C4-2B (cell line): ENCODE measurements around the gene EZH2.

Experiments
- H3K27ac ChIP-seq: fragments of 450-650 bp; 2 replicates; pipeline ENCODE4 v1.5.1; 2017
- ZFX ChIP-seq: fragments of 450-650 bp; IDR thresholded peaks from 2 replicates; pipeline ENCODE4 v1.6.1; 2017
- TF ChIP-seq, protein P1 (sequence below): fragments of 450-650 bp; conservative IDR thresholded peaks from 2 replicates; pipeline ENCODE4 v1.5.1; 2017; ENCODE audit warnings: mild to moderate bottlenecking

The EZH2 gene

DNA sequence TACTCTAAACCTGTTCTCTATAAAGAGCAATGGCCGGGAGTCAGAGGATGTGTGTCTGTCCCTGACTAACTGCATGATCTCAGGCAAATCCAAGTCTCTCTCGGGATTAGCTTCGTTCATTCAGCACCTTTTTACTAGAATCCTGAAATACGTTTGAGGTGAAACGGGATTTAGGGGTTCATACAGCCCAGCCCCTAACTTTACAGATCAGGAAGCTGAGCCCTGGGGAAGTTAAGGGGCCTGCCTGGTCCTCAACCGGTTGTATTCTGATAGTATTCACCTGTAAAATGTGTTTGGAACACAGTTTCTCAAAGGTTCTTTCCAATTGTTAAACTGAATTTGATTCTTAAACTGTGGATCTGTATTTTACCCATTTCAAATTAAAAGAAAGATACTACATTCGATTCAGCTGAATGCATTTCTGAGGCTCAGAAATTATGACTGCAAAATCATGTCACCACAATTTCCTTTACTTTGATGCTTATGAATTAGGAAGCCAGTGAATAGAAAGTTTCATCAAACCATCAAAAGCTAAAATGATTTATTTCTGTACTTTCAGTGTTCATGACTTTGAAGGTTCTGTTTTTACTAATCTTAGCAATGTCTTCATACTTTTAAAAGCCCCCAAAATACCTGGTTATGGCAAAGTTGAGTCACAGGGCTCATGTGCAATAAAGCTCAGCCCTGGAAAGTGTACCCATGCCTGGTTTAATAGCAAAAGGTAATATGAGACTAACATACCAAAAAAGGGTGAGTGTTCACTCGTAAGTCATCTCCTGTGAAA, 28.9 kb upstream of the EZH2 start:
- TF ChIP-seq, protein P1, sequence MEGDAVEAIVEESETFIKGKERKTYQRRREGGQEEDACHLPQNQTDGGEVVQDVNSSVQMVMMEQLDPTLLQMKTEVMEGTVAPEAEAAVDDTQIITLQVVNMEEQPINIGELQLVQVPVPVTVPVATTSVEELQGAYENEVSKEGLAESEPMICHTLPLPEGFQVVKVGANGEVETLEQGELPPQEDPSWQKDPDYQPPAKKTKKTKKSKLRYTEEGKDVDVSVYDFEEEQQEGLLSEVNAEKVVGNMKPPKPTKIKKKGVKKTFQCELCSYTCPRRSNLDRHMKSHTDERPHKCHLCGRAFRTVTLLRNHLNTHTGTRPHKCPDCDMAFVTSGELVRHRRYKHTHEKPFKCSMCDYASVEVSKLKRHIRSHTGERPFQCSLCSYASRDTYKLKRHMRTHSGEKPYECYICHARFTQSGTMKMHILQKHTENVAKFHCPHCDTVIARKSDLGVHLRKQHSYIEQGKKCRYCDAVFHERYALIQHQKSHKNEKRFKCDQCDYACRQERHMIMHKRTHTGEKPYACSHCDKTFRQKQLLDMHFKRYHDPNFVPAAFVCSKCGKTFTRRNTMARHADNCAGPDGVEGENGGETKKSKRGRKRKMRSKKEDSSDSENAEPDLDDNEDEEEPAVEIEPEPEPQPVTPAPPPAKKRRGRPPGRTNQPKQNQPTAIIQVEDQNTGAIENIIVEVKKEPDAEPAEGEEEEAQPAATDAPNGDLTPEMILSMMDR = no peak
- no peak for TF ChIP-seq ZFX
- no peak overlapping the region for H3K27ac ChIP-seq

- no peak overlapping the region for H3K27ac ChIP-seq
- TF ChIP-seq ZFX = no peak
- TF ChIP-seq, protein P1 = no peak
Measured at GRCh38 chr7:148912151-148912550, 28.1 kb upstream of the EZH2 start.

- TF ChIP-seq, protein P1 = no peak
- no peak for TF ChIP-seq ZFX
- no peak overlapping the region for H3K27ac ChIP-seq
Measured at GRCh38 chr7:148911626-148912025, 27.5 kb upstream of the EZH2 start.

DNA sequence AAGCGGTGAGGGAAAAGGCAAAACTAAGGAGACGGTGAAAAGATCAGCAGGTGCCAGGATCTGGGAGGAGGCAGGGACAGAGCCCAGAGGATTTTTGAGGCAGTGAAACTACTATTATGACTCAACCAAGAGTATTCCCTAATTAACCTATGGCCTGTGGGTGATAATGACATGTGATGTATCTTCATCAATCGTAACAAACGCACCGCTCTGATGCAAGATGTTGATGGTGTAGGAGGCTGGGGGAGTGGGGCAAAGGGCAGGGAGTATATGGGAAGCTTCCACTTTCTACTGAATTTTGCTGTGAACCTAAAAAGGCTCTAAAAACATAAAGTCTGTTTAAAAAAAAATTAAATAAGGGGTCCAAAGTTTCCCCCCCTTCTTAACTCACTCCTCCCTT, 25.5 kb upstream of the EZH2 start:
- TF ChIP-seq, protein P1 = no peak
- TF ChIP-seq ZFX = no peak
- no peak overlapping the region for H3K27ac ChIP-seq

GRCh38 chr7:148906707-148907498, 22.8 kb upstream of the EZH2 start:
- TF ChIP-seq, protein P1 = no peak
- no peak for TF ChIP-seq ZFX
- no peak overlapping the region for H3K27ac ChIP-seq

DNA sequence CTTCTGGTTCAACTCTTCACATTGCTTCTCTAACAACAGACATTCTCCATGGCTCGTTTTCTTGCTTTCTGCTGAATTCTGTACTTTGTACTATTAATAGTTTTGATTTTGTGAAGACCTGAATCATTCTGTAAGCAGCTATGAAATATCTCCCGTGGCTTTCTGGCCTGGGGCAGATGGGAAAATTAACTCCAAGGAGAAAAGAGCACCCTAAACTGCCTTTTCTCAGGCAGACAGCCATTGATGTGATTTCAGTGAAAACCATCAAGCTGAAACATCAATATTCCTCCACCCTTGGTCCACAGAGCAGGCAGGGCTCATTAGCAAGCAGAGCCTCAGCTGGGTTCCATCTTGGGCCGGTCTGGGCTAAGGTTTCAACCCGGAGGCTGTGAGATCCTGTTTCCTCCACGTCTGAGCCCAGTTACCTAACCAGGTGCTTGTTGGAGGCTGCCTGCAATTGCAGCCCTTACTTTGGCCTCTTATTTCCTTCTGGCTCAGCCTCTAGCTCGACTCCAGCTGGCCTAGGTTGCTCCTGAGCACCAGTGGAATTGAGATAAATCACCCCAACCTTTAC, 21.1 kb upstream of the EZH2 start:
- H3K27ac ChIP-seq = no peak overlapping the region
- TF ChIP-seq ZFX = no peak
- TF ChIP-seq, protein P1 = no peak

DNA sequence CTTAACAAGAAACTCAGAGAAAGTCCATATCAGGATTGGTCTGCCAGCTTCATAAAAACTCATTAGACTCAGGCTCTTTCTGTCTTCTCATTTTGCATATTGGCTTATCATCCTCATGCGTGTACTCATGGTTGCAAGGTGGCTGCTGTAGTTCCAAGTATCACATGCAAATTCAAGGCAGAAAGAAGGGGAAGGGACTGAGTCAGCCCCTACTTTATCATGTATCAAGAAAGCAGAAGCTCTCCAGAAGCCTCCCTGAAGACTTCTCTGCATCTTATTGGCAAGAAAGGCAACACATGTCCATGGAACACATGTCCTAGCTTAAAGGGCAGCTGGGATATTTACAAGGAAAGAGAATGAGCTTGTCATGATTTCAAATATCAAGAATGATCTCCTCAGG, 19.4 kb upstream of the EZH2 start:
- TF ChIP-seq, protein P1 = no peak
- TF ChIP-seq ZFX = no peak
- no peak overlapping the region for H3K27ac ChIP-seq
